Smooth muscle cell (in vitro differentiated cells): Measurements from ENCODE around the gene BEND5. TPM values are rescaled to one million over a fixed set of nuclear protein-coding genes. Genes with fewer than 3 reads are reported as not detected.

Source experiments
- DNase-seq: peaks from one replicate; lab custom pipeline; 2025; ENCODE audit not compliant: unreplicated experiment; lab: John Stamatoyannopoulos, UW
- H2AFZ ChIP-seq: fragments of 200-600 bp; sonication (generic); 2 replicates; pipeline ENCODE4 v1.6.0; 2016; ENCODE audit warnings: antibody characterized with exemption, low read depth, mild to moderate bottlenecking
- H3F3A ChIP-seq: fragments of 200-600 bp; sonication (generic); 2 replicates; pipeline ENCODE4 v1.6.0; 2017; ENCODE audit warnings: antibody characterized with exemption, low read depth
- H3K27ac ChIP-seq: fragments of 200-600 bp; sonication (generic); 2 replicates; pipeline ENCODE4 v1.5.1; 2016; ENCODE audit warnings: low read depth, mild to moderate bottlenecking
- H3K27me3 ChIP-seq: fragments of 200-600 bp; sonication (generic); 2 replicates; pipeline ENCODE4 v1.6.1; 2016; ENCODE audit warnings: low read depth, mild to moderate bottlenecking
- H3K36me3 ChIP-seq: fragments of 200-600 bp; sonication (generic); 2 replicates; pipeline ENCODE4 v1.5.1; 2016; ENCODE audit warnings: low read depth
- H3K4me1 ChIP-seq: fragments of 200-600 bp; sonication (generic); 2 replicates; pipeline ENCODE4 v1.5.1; 2016; ENCODE audit warnings: low read depth
- H3K4me2 ChIP-seq: fragments of 200-600 bp; sonication (generic); 2 replicates; pipeline ENCODE4 v1.6.0; 2016; ENCODE audit warnings: mild to moderate bottlenecking
- H3K4me3 ChIP-seq: fragments of 200-600 bp; sonication (generic); 2 replicates; pipeline ENCODE4 v1.5.1; 2016; ENCODE audit warnings: mild to moderate bottlenecking
- H3K79me2 ChIP-seq: fragments of 200-600 bp; sonication (generic); 2 replicates; pipeline ENCODE4 v1.6.0; 2016; ENCODE audit warnings: low read depth, mild to moderate bottlenecking
- H3K9ac ChIP-seq: fragments of 200-600 bp; sonication (generic); 2 replicates; pipeline ENCODE4 v1.6.0; 2016; ENCODE audit warnings: low read depth
- H3K9me3 ChIP-seq: fragments of 200-600 bp; sonication (generic); replicated peaks from 2 replicates; pipeline ENCODE4 v1.5.1; 2016; ENCODE audit warnings: low read depth
- H4K20me1 ChIP-seq: fragments of 200-600 bp; sonication (generic); 2 replicates; pipeline ENCODE4 v1.6.0; 2016; ENCODE audit warnings: low read depth
- CTCF ChIP-seq: fragments of 200-600 bp; sonication (generic); IDR thresholded peaks from 2 replicates; pipeline ENCODE4 v1.5.1; 2017; ENCODE audit warnings: borderline replicate concordance, mild to moderate bottlenecking, antibody characterized with exemption; ENCODE audit not compliant: insufficient read depth, poor library complexity, severe bottlenecking
- WGBS: methylation state at CpG from one replicate; pipeline ENCODE4 v1.1.7; 2016; ENCODE audit warnings: low lambda C conversion rate; 5-methylcytosine and 5-hydroxymethylcytosine counted together
- polyA plus RNA-seq: library from polyadenylated mRNA; unstranded; fragments of >200 nt; fragmentation: Nextera tagmentation; extraction: Ambion mirVana; gene quantifications from 2 replicates; pipeline ENCODE4 v1.2.1, GENCODE V29; 2016
- total RNA-seq: library from RNA; depleted of rRNA; stranded (reverse); fragments of >200 nt; gene quantifications from 2 replicates; pipeline ENCODE4 v1.2.3, GENCODE V29; 2014

The BEND5 gene
- total and polyA plus RNA-seq, 2 experiments from 2014 or later = 4.0 to 10.7 TPM

DNA sequence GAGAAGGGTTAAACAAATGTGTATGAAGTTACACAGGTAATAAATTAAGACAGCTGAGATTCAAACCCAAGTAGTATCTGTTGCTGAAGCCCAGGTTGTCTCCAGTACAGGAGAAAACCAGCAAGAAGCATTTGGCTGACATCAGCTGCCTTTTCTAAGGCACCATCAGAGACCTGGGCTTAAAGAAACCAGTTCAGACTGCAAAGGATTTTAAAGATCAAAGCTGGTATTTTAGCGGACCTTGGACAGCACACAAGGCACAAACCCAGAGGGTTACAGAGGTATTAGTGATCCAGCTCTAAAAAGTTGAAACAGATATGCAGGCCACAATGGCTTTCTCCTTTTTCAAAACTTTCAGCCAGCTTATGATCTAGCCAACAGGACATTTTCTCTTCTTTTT, 23.4 kb downstream of the BEND5 start:
- no peak overlapping the region for H3K9ac ChIP-seq
- no peaks in the 10 kb centered on the region for H3K4me1 ChIP-seq
- H3K27ac ChIP-seq = no peak overlapping the region
- no peaks in the 10 kb centered on the region for H3K79me2 ChIP-seq
- no peaks in the 10 kb centered on the region for H3K36me3 ChIP-seq
- no peak for TF ChIP-seq CTCF
- H3K4me3 ChIP-seq = no peak overlapping the region
- no peak for DNase-seq
- no peaks in the 10 kb centered on the region for H4K20me1 ChIP-seq
- WGBS = 32% methylated on average over 1 of the region's 1 CpG
- no peaks in the 10 kb centered on the region for H3K9me3 ChIP-seq
- no peaks in the 10 kb centered on the region for H3K27me3 ChIP-seq
- H3K4me2 ChIP-seq = no peak overlapping the region
- H2AFZ ChIP-seq = no peak overlapping the region
- no peaks in the 10 kb centered on the region for H3F3A ChIP-seq

- no peaks in the 10 kb centered on the region for H3F3A ChIP-seq
These were observed 26.6 kb downstream of the BEND5 start for GRCh38 chr1:48750109-48750508.

GRCh38 chr1:48749068-48749467, 27.6 kb downstream of the BEND5 start:
- Histone ChIP-seq H3K36me3 (no peaks in the 10 kb centered on the region), H3F3A (no peaks in the 10 kb centered on the region), H3K79me2 (no peaks in the 10 kb centered on the region), H3K4me3 (no peak overlapping the region), H3K4me2 (no peak overlapping the region), H2AFZ (no peak overlapping the region), H3K9ac (no peak overlapping the region), H3K4me1 (no peaks in the 10 kb centered on the region), H3K9me3 (no peaks in the 10 kb centered on the region), H3K27me3 (no peaks in the 10 kb centered on the region), H3K27ac (no peak overlapping the region), H4K20me1 (no peaks in the 10 kb centered on the region)
- no peak for TF ChIP-seq CTCF
- WGBS = 89% methylated on average over 7 of the region's 7 CpGs
- no peak for DNase-seq

More at GRCh38 chr1:48750109-48750508, 26.6 kb downstream of the BEND5 start:
- H3K27ac ChIP-seq = no peak overlapping the region
- H4K20me1 ChIP-seq = no peaks in the 10 kb centered on the region
- no peak overlapping the region for H3K4me3 ChIP-seq
- no peak overlapping the region for H2AFZ ChIP-seq
- H3K9me3 ChIP-seq = no peaks in the 10 kb centered on the region
- no peak for DNase-seq
- no peak overlapping the region for H3K4me2 ChIP-seq
- TF ChIP-seq CTCF = no peak
- no peaks in the 10 kb centered on the region for H3K27me3 ChIP-seq
- H3K36me3 ChIP-seq = no peaks in the 10 kb centered on the region
- 100% methylated on average over 1 of the region's 1 CpG for WGBS
- no peaks in the 10 kb centered on the region for H3K79me2 ChIP-seq
- no peaks in the 10 kb centered on the region for H3K4me1 ChIP-seq
- no peak overlapping the region for H3K9ac ChIP-seq

GRCh38 chr1:48746906-48747305, 29.8 kb downstream of the BEND5 start:
- no peak for DNase-seq
- no peaks in the 10 kb centered on the region for H3K36me3 ChIP-seq
- no peaks in the 10 kb centered on the region for H3K4me1 ChIP-seq
- H3K9ac ChIP-seq = no peak overlapping the region
- no peaks in the 10 kb centered on the region for H3F3A ChIP-seq
- H3K4me2 ChIP-seq = no peak overlapping the region
- H3K27me3 ChIP-seq = no peaks in the 10 kb centered on the region
- no peak overlapping the region for H3K27ac ChIP-seq
- H3K79me2 ChIP-seq = no peaks in the 10 kb centered on the region
- TF ChIP-seq CTCF = no peak
- no peak overlapping the region for H3K4me3 ChIP-seq
- no peak overlapping the region for H2AFZ ChIP-seq
- H4K20me1 ChIP-seq = no peaks in the 10 kb centered on the region
- H3K9me3 ChIP-seq = no peaks in the 10 kb centered on the region
- WGBS = 94% methylated on average over 5 of the region's 5 CpGs
